Embryonic facial prominence (tissue), 1 donor: ENCODE results near the gene LMAN1L.
A peak's percentile ranks its signal among the peaks of the same experiment; 100 is the strongest.

Source experiments
- DNase-seq: peaks from one replicate; pipeline ENCODE4 v3.0.0-alpha.2; 2016; ENCODE audit errors: extremely low spot score

The LMAN1L gene

DNA sequence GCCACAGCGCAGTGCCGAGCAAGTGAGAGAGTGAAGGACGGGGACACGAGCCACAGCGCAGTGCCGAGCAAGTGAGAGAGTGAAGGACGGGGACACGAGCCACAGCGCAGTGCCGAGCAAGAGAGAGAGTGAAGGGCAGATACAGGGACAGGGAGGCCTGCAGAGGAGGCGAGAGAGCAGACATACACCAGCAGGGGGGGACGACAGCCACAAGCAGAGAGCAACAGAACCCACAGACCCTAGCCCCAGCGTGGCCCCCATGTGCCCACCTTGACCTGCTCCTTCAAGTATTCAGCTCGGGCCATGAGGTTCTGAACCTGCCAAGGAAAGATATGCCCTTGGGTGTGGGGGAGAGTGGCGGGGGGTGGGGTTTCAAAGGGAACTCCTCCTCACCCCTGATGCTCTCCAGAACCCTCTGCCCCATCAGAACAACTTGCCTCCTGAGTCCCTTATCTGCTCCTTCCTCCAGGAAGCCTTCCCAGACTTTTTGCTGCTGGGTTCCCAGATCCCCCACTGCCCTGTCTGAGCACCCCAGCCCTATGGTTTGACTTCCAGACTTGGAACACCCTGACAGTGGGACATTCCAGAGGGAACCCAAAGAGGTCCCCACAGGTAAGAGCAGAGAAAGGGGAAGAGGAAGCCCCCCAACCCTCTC lies 25.0 kb downstream of the LMAN1L start:
- no peak for DNase-seq

DNA sequence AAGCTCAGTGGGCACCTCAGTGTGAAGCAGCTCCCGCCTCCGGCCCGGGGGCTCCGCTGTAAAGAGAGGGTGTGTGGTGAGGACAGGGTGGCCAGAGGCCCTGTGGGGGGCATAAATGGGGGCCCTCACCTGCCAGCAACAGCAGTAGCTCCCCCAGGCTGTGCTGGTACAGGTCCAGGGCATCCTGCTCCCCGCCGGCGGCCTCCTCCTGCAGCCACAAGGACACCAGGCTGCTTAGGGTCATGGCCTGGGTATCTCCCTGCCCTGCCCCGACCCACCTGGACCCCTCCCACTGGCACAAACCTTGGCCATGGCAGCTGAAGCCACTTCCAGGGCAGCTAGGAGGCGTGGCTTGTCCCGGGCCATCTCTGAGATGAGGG lies 25.5 kb downstream of the LMAN1L start:
- DNase-seq: no peak

DNA sequence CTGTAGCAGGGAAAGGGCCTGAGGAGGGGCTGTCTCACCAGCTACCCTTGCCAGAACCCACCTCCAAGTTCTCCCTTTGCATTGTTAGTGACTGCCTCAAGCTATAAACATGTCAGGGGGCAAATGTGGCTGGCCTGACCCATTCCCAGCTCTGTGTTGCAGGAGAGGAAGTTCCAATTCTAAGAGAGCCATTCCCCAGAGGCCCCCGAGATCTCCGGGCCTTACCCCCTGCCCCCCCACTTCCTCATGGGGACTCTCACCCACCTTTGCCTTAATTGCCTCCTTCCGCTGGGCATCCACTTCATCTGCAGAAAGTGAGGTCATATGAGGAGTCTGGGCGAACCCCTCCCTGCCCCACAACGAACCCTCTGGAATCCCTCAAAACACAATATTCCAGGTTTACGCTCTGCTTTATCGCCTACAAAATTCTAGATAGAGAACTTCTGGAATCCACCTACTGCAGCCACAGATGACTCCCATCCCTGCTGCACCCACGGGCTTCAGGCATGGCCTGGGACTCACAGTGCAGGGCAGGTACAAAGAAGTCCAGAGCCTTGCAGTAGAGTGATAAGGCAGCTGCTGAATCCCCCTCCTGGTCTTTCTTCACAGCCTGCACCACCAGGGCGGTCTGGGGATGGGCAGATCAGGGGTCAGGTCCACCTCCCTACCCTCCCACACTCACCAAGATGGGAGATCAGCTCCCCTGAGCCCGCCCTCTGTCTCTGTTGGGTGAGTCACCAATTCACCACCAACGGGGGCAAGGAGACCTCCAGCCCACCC lies 26.3 kb downstream of the LMAN1L start:
- DNase-seq: no peak

DNA sequence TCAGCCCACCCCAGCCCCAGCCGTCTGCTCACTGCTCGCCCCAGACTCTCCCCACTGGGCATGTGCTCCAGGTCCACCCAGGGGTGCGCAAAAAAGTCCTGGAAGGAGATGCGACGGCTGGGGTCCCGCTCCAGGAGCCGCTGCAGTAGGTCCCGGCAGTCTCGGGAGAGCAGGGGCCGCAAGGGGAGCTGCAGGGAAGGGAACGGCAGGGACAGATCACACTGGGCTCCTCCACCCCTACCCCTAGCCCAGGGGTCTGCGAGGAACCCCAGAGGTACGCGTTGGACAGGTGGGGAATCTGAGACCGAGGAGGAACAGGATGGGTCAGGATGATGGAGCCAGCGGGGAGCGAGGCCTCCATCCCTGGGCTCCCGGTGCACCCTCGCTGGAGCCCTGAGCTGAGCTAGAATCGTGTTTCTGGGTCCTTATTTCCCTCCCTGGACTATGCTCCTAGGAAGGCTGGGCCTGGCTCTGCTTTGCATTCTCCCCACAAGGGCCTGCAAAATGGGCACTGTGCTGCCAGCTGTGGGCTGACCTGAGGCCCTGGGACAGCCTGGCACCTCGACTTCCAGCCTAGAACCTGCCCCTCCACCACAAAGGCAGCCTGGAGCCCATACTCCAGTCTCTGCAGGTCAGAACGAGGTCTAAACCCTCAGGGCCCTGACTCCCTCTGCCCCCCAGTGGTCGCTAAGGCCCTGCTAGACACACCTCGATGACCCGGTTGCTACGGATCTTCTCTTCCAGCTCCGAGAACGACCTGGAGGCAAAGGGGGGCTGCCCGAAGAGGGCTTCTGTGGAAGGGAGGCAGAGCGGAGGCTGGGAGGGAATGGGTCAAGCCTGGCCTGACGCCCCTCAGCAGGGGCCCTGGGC lies 27.1 kb downstream of the LMAN1L start:
- DNase-seq: no peak

DNA sequence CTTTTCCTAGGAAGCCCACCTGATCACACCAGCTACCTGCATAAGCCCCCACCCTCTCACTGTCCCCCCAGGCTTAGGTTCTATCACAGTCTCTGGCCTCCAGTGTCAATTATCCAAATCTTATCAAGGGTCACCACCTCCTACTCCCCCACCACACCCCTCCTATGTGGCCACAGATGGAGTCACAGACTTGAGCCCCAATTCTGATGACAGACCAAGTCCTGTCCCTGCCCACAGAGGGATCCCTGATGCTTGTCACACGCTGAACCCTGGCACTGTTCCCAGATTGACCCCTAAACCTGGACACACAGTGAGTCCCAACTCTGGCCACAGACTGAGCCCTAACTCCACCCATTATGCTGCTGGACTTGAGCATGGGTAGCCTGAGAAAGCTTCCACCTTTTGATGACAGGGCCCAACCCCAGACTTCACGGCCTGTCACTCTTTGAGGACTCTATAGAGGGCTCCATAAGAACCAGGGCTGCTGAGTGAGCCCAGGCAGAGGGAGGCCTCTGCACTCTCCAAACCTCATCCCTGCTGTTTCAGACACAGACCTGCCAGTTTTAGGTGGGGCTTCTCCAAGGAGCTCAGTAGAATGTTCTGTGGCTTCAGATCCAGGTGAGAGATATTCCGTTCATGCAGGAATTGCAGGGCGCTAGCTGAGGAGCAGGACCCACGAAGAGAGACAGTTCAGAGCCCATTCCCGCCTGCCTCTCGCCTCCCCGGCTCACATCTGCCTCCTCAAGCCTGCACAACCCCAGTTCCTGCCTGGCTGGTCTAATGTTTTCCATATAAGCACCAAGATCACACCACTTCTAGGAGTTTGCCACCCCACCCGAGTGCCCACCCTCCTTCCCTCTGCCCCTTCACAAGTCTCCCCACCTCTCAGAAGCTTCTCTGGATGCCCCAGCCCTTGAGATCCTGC lies 28.5 kb downstream of the LMAN1L start:
- no peak for DNase-seq

DNA sequence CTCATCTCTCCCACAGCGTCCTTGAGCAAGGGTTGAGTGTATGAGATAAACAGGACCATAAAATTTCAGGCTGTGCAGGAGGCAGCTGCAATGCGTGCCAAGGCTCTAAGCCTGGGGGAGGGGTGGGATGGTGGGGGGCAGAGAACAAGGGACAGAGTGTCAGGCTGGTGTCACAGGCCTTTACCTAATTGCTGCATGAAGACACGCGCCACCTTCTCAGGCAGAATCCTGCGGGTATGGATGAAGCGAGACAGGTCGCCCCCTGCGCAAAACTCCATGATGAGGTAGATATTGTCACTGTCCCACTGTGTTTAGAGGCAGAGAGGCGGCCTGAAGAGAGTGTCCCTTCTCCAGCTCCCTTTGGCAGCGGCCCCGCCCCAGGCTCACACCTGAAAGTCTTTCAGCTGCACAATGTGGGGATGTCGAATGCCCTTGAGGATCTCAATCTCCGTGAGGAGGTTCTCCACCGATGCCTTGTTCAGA lies 29.3 kb downstream of the LMAN1L start:
- no peak for DNase-seq

DNA sequence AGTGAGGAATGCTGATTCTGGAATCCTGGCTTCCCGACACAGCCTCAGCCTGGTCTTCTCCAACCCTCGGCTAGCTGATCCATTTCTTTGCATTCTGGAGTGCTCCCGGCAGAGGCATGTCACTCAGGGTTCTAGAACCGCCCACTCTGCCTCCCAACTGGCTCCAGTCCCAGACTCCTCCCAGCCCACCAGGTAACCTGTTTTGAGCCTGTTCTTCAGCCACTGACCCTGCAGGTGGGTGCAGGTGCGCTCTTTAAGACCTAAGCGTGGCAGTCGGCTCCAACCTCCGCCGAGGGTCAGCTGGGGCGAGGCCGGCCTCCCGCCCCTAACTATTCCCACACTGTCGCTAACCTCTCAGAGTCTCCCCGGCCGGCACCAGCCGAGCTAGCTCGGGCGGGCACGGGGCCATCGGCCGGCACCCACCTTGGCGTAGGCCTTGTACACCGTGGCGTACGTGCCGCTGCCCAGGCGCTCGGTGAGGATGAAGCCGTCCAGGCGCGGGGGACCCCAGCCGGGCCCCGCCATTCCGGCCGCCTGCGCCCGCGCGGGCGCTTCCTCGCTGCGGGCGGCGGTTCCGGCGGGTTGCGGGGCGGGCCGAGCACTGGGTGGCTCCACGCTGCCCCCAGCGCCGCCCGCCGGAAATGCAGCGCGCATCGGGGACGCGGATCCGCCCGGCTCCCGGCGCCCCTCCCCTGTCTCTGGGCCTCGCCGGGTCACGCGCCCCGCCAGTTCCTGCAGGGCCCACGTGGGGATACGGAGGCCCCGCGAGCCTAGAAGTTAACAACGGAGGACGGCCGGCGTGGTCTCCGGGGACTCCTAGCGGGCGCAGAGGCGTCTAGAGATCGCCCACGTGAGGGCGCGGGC lies 30.2 kb downstream of the LMAN1L start, which contains the start of gene ULK3:
ULK3 (minus strand) TSS at position 576 of the 864 bp plus-strand sequence; CDS start at position 525, 51 bp downstream.
- DNase-seq: peak; percentile 71

DNA sequence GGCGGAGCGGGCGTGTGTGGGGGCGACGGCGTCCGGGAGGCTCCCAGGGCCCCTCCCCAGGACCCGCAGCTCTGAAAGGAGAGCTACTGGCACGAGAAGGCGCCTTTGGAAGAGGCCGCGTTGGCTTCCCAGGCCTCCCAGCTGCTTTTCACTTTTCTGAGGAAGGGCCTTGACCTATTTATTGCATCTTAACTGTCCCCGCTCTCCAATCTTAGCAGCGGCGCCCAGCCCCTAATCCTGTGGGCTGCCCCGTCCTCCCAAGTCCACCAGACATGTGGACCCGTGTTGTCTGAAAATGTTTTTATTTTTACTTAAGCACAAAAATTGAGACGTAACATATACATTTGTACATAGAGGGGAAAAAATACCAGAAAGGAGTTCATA lies 30.8 kb downstream of the LMAN1L start:
- DNase-seq: no peak

DNA sequence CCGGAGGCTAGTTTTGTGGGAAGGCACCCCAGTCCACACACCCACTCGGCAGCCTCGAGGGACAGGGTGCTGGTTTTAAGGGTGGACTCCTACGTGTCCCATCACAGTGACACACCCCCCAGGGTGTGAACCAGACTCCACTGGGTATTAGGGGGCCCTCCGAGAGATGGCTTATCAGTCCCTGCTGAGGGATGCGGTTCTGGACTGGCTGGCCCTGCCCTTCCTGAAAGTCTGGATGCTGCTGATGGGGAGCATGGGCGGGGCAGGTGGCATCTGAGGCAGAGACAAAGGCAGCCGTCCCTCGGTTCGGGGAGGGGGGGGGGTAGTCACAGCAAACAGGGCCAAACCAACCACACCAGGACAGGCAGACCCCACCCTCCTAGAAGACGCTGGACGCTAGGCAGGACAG lies 31.3 kb downstream of the LMAN1L start:
- no peak for DNase-seq

DNA sequence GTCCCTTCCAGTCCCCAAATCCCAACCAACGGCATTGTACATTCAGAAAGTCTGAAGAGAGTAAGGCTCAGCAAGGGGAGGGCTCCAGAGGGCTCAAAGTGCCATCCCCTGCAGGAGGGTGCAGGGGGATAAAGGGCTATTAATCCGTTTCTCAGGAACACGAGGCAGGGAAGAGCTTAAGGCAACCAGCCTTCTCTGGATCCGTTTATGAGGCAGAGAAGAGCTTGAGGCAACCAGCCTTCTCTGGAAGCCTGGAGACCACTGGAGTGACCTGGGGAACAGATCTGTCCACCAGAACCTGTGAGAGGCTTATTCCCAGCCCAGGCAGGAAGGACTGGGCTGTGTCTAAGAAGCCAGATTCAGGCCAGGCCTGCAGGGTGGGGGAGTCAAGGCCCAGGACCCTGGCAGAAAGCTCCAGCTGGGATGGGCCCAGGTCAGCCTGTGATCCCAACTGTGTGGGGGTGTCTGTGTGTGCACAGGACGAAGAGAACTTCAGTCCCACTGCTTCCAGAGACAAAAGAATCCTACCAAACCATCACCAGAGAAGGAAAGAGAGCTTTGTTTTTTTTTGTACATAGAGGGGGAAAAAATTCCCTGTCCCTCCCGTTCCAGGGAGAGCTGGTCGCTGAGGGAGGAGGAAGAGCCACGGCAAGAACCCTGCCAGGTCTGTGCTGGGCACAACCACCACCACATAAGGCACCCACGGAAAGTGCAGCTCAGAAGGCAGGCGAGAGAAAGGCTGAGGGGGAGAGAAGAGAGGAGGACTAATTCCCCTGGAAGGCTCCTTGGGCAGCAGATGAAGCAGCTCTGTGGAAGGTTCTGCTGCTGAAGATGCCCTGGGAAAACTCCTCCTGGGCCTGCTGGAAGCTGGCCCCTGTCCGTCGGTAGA lies 31.9 kb downstream of the LMAN1L start:
- no peak for DNase-seq

DNA sequence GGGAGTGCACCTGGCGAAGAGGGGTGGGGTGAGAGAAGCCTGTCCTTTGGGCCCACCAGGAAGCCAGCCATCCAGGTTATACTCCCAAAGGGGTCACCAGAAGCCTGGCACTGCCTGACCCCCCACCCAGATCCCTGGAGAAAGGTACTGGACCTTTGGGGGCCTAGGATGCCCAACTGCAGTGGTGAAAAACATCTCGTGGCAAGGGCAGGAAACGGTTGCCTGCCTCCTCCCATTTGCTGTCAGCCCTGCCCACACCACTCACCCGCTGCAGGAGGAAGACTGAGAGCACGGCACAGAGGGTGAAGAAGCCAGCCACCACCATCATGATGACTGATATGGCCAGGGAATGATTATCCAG lies 32.6 kb downstream of the LMAN1L start:
- DNase-seq: no peak

DNA sequence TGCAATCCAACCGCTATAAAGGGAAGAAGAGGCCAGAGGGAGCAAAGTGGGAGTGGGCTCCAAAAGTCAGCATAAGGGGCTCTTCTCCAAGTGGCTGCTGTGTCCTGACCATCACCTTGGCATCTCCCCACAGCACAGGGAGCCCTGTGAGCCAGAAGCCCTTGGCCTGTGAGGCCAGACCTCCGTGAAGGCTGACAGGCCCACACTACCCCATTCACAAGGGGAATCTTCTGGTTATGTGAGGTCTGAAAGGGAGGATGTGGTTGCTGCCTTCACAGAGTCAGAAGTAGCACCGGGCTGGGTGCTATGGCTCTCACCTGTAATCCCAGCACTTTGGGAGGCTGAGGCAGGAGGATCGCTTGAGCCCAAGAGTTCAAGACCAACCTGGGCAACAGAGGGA lies 32.9 kb downstream of the LMAN1L start:
- DNase-seq: no peak

DNA sequence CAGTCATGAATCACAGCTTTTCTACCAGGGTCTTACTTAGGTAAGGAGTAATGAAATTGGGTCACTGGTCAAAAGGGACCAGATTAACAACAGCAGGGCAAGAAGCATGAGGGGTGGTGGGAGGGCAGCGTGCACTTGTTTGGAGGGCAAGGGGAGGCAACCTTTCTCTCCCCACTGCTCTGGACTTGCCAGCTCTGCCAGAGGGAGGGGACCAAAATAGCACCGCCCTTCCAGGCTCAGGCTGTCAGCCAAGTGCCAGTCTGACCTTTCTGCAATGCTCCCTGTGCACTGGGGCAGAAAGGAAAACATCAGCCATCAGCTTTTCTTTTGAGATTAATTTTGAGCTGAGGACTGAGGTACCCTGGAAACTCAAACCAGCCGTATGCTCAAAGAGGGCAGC lies 34.8 kb downstream of the LMAN1L start:
- no peak for DNase-seq

DNA sequence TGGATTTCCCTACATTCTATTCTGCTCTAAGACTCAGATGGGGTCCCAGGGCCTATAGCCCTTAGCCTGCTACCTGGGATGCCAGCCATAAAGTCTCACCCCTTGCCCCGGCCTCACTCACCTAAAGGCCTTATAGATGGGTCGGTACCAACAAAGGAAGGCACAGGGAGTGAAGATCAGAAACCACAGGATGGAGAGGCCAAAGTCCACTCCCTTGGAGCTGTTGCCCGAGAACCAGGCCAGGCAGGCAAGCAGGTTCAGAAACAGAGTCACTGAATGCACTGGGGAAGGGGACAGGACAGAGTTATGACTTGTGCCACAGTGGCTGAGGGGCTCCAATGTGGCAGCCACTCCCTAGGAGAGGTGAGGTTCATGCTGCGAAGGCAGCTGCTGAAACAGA lies 37.8 kb downstream of the LMAN1L start:
- no peak for DNase-seq

DNA sequence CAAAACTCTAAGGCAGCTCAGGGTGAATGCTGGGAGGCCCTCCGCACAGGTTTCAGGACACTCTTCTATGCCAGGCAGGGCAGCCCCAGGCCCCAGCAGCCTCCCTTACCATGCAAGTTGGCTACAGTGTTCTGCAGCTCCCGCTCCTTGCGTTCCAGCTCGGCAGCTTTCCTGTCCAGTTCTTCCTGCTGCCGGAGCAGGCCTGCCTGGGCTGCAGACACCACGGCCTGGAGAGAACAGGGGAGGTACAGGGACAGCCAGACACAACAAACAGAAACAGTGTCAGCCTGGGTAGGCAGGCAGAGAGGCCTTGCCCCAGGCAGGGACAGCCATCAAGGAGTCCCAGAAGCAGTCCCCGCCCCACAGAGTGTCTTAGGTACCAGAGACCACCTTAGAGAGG lies 39.3 kb downstream of the LMAN1L start:
- no peak for DNase-seq

DNA sequence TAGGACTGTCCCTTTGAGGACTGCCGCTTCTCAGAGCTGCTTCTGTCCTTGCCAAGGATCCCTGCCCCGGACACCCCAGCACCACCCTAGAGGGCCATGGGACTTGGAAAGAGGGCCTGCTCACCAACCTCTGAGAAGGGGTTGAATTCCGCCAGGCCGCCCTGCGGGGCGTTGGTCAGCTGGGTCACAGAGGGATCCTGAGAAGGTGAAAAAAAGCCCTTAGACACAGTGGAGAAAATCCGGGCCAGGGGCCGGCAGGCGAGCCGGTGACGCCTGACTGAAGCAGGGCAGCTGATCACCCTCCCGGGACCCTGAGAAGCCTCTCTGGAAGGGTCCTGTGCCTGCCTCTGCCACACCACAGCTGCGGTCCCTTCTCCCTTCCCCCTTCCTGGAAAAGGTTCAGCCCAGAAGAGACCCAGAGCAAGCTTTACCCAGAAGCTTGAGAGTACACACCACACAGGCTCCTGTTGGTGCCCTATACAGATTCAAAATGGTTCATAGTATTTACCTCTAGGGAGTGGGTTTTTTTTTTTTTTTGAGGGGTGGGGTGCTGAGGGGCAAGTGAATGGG lies 41.9 kb downstream of the LMAN1L start:
- DNase-seq: no peak

DNA sequence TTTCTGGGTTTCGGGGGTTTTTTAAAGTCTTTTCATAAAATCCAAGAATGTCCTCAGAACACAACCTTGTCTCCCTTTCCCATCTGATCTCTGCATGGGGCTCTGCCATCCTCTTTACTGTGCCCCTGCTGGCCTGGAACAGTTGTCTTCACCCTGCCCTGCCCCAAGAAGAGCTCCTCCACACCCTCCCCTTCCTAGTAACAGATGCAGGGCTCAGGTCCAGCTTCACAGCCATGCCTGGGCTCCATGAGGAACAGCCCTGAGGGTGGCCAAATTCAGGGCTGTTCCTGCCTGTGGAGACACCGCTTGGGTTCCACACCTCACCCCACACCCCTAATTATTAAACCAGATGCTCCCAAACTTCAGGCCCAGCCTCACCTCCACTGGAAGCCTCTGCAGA lies 43.2 kb downstream of the LMAN1L start:
- DNase-seq: no peak

DNA sequence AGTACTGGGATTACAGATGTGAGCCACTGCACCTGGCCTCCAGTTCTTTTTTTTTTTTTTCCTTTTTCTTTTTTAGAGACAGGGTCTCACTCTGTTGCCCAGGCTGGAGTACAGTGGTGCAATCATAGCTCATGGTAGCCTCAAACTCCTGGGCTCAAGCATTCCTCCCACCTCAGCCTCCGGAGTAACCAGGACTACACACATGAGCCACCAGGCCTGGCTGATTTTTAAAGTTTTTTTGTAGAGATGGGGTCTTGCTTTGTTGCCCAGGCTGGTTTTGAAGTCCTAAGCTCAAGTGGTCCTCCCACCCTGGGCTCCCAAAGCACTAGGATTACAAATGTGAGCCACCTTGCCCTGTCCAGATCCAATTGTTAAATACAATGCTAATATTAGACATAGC lies 43.9 kb downstream of the LMAN1L start:
- no peak for DNase-seq

DNA sequence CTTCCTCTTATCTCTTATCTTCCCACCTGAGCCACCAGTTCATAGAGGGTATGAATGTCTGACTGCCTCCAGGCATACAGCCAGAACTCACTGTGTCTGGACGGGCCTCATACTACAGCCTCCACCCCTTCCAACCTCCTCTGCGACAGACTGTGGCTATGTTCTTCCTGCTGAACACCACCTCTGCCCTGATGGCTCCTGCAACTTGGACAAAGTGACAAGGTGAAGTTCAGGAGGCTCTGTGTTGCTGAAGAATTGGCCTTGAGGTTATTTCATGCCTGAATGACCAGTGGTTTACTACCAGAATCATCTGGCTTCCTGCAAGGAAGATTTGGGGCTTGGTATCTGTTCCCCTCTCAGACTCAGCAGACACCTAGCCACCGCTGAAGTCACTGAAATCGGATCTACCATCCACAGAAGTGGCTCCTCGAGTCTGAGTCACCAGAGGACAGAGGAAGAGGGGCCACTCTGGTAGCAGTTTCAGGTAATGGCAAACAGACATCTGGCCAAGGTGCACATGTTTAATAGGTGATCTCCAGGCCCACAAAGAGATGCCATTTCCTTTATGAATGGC lies 44.5 kb downstream of the LMAN1L start:
- no peak for DNase-seq
